Measurements from ENCODE around the gene HBE1. TPM values are rescaled to one million over a fixed set of nuclear protein-coding genes. Genes with fewer than 3 reads are reported as not detected.

The HBE1 gene
- total and polyA plus RNA-seq, 9 of the 15 experiments (the other 6 are each of a cell fraction or from before 2014, with no cell fraction given) = 612 to 10,250 (median 2,181) TPM

GRCh38 chr11:5288906-5289550, 19.3 kb upstream of the HBE1 start (continued):
- no peak for TF ChIP-seq MITF (IDR thresholded peaks at IDR 0.05)
- no peak for TF ChIP-seq TCFL5 (CRISPR knock-in tag; conservative IDR thresholded peaks at IDR 0.05)
- TF ChIP-seq HSF4 (CRISPR knock-in tag; IDR thresholded peaks at IDR 0.05; ENCODE audit: borderline replicate concordance) = peak; percentile 20; the same call in 1 of the 2 replicates
- TF ChIP-seq ZBTB43 (CRISPR knock-in tag; IDR thresholded peaks at IDR 0.05) = no peak
- TF ChIP-seq SAFB2 (IDR thresholded peaks at IDR 0.05; ENCODE audit: borderline replicate concordance, low read depth, low read length, severe bottlenecking) = no peak
- TF ChIP-seq BRF2 (IDR thresholded peaks at IDR 0.05; ENCODE audit: borderline replicate concordance, insufficient read depth, insufficient read length) = no peak
- TF ChIP-seq ERF (CRISPR knock-in tag; IDR thresholded peaks at IDR 0.05) = no peak
- TF ChIP-seq JUN (IDR thresholded peaks at IDR 0.05; ENCODE audit: borderline replicate concordance, low read depth, low read length) = no peak
- TF ChIP-seq JUN (CRISPR knock-in tag; IDR thresholded peaks at IDR 0.05; ENCODE audit: borderline replicate concordance) = no peak
- TF ChIP-seq EHMT2 (IDR thresholded peaks at IDR 0.05) = 0 out of 2 replicates have a peak, but pooled peaks have one; percentile 17
- peak; percentile 52; the same call in 1 of the 2 replicates for TF ChIP-seq GATAD2A (IDR thresholded peaks at IDR 0.05)
- TF ChIP-seq PKNOX1 (IDR thresholded peaks at IDR 0.05) = no peak
- TF ChIP-seq USF2 (CRISPR knock-in tag; IDR thresholded peaks at IDR 0.05) = no peak
- TF ChIP-seq FOSL1 (tag; conservative IDR thresholded peaks at IDR 0.05) = no peak
- TF ChIP-seq MYC (IDR thresholded peaks at IDR 0.05; ENCODE audit: low read depth, low read length) = peak; percentile 26
- TF ChIP-seq MYC (CRISPR knock-in tag; IDR thresholded peaks at IDR 0.05; ENCODE audit: borderline replicate concordance, low read depth) = no peak
- TF ChIP-seq MEF2D (tag; conservative IDR thresholded peaks at IDR 0.05; ENCODE audit: low read depth) = no peak
- TF ChIP-seq SMAD2 (IDR thresholded peaks at IDR 0.05; ENCODE audit: low read depth, low read length) = no peak
- no peak for TF ChIP-seq ZNF354B (CRISPR knock-in tag; IDR thresholded peaks at IDR 0.05)
- no peak for TF ChIP-seq TBL1XR1 (IDR thresholded peaks at IDR 0.05; ENCODE audit: low read length in 2 of 2)
- no peak for TF ChIP-seq PREB (CRISPR knock-in tag; IDR thresholded peaks at IDR 0.05)
- TF ChIP-seq ZNF589 (CRISPR knock-in tag; IDR thresholded peaks at IDR 0.05; ENCODE audit: low read depth) = no peak

Measured in K562 (cell line).